ENCODE data around the gene REV3L. TPM values are rescaled to one million over a fixed set of nuclear protein-coding genes. Genes with fewer than 3 reads are reported as not detected.

REV3L gene
- total and polyA plus RNA-seq, 2 of the 8 experiments (the other 6 are each of a cell fraction or from before 2014, with no cell fraction given), result 2.1 to 6.6 TPM

DNA sequence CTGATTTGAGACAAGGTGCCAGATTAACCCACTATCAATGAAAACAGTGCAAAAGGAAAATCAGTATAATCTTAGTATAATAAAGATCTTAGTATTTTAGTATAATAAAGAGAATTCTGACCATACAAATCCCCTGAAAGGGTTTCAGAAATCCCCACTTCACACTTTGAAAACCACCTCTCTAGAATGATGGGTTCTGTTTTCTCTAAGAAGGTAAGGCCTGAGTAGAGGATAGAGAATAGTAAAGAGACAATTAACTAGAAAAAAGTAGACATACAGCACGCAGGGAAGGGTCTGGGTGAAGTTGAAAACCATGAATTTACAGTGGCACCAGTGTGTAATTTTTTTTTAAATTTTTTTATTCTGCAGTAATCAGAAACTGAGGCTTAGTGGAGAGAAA is 73.6 kb downstream of the REV3L start:
- H3K4me2 ChIP-seq (ENCODE audit: insufficient read depth in 1 of 2, low read depth in 2 of 2, low read length in 2 of 2), result no peak overlapping the region
- no peak overlapping the region for H3K4me3 ChIP-seq (ENCODE audit: extremely low read depth in 1 of 4, insufficient read depth in 2 of 4, low read depth in 3 of 4, low read length in 4 of 4)
- DNase-seq (ENCODE audit: low read depth in 1 of 2, low spot score in 2 of 2) (no peak), FAIRE-seq (no peak)
- no peak overlapping the region for H4K91ac ChIP-seq (replicated peaks; ENCODE audit: insufficient read length, low read length)
- H3K36me3 ChIP-seq (ENCODE audit: control insufficient read depth in 2 of 4, insufficient read depth in 4 of 4, low read length in 3 of 4), result peaks cover 0 to 1% (median 0%) of the 10 kb centered on the region in 4 experiments; a peak in 1 of 8 replicates
- H2BK5ac ChIP-seq (ENCODE audit: low read depth, low read length), result no peak overlapping the region
- no peaks in the 10 kb centered on the region for H3K79me1 ChIP-seq (ENCODE audit: low read depth, low read length)
- no peak overlapping the region for H3K27ac ChIP-seq (ENCODE audit: low read depth, low read length)
- no peak overlapping the region for H3K56ac ChIP-seq (replicated peaks; ENCODE audit: insufficient read length, low read depth, low read length)
- 86% methylated on average over 1 of the region's 1 CpG; no CpG with 5 or more reads in 1 of the 2 experiments for WGBS, 2 experiments (ENCODE audit: extremely low coverage in 1 of 2, insufficient coverage in 1 of 2, insufficient read length in 1 of 2, insufficient replicate concordance in 2 of 2, low coverage in 1 of 2, low lambda C conversion rate in 2 of 2, missing lambda C conversion rate in 1 of 2)
- H3K4ac ChIP-seq (replicated peaks; ENCODE audit: insufficient read length, low read depth, low read length), result no peak overlapping the region
- H2BK20ac ChIP-seq (ENCODE audit: low read length), result no peak overlapping the region
- H4K20me1 ChIP-seq (replicated peaks in 1 of 2; ENCODE audit: control insufficient read depth in 1 of 2, insufficient read depth in 2 of 2, low read length in 2 of 2), result peaks cover 0 to 3% of the 10 kb centered on the region in 2 experiments
- no peaks in the 10 kb centered on the region; the same call in 1 of the 2 replicates for H3K23me2 ChIP-seq (ENCODE audit: low read depth, low read length)
- H2AK5ac ChIP-seq (ENCODE audit: low read depth, low read length), result no peak overlapping the region
- H3K4me1 ChIP-seq (replicated peaks in 1 of 4; ENCODE audit: control insufficient read depth in 3 of 4, insufficient read depth in 4 of 4, low read length in 3 of 4), result no peaks in the 10 kb centered on the region
- no peak overlapping the region for H4K5ac ChIP-seq (ENCODE audit: insufficient read length, low read depth, low read length)
- H4K8ac ChIP-seq (ENCODE audit: extremely low read depth, insufficient read depth, low read length), result no peak overlapping the region
- H2BK15ac ChIP-seq (ENCODE audit: low read length), result no peak overlapping the region
- no peak overlapping the region for H2BK120ac ChIP-seq (replicated peaks; ENCODE audit: low read depth, low read length)
- H3K14ac ChIP-seq (ENCODE audit: insufficient read length), result no peak overlapping the region
- no peak overlapping the region for H3K9ac ChIP-seq (replicated peaks in 1 of 4; ENCODE audit: extremely low read depth in 1 of 4, low read depth in 3 of 4, low read length in 3 of 4)
- no peak overlapping the region for H3K18ac ChIP-seq (ENCODE audit: extremely low read depth, low read length)
- ChIA-PET CTCF (ENCODE audit: partially characterized antibody) (no interaction called here), POLR2A (ENCODE audit: partially characterized antibody) (interaction anchor here (0.9 kb wide), 1 partner anchor 258 kb away, joined by 3 read pairs; no protein-coding TSS in a partner anchor)
- H3K9me3 ChIP-seq (ENCODE audit: insufficient read depth in 2 of 2, low read depth in 1 of 2, low read length in 1 of 2), result no peaks in the 10 kb centered on the region
- H2BK12ac ChIP-seq (ENCODE audit: low read depth, low read length), result no peak overlapping the region
- no peaks in the 10 kb centered on the region for H3K27me3 ChIP-seq (replicated peaks in 1 of 4; ENCODE audit: control insufficient read depth in 3 of 4, extremely low read depth in 1 of 4, insufficient read depth in 3 of 4, low read length in 3 of 4)
- H3K23ac ChIP-seq (ENCODE audit: insufficient read length), result no peak overlapping the region
- H3K79me2 ChIP-seq (ENCODE audit: control insufficient read depth in 1 of 2, insufficient read depth in 2 of 2, low read length in 2 of 2), result no peaks in the 10 kb centered on the region
- H2AFZ ChIP-seq (ENCODE audit: low read length), result no peak overlapping the region
- TF ChIP-seq TCF12 (IDR thresholded peaks at IDR 0.05; ENCODE audit: low read depth, low read length), result no peak
- no peak for TF ChIP-seq SUZ12 (IDR thresholded peaks at IDR 0.05; ENCODE audit: low read length)
- TF ChIP-seq, protein P1, sequence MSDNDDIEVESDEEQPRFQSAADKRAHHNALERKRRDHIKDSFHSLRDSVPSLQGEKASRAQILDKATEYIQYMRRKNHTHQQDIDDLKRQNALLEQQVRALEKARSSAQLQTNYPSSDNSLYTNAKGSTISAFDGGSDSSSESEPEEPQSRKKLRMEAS (IDR thresholded peaks at IDR 0.05), result no peak
- no peak for TF ChIP-seq MAFK (IDR thresholded peaks at IDR 0.05; ENCODE audit: low read depth, low read length)
- TF ChIP-seq ASH2L (IDR thresholded peaks at IDR 0.05; ENCODE audit: low read length), result no peak
- TF ChIP-seq SP1 (IDR thresholded peaks at IDR 0.05; ENCODE audit: low read depth, low read length), result no peak
- TF ChIP-seq, protein P2, sequence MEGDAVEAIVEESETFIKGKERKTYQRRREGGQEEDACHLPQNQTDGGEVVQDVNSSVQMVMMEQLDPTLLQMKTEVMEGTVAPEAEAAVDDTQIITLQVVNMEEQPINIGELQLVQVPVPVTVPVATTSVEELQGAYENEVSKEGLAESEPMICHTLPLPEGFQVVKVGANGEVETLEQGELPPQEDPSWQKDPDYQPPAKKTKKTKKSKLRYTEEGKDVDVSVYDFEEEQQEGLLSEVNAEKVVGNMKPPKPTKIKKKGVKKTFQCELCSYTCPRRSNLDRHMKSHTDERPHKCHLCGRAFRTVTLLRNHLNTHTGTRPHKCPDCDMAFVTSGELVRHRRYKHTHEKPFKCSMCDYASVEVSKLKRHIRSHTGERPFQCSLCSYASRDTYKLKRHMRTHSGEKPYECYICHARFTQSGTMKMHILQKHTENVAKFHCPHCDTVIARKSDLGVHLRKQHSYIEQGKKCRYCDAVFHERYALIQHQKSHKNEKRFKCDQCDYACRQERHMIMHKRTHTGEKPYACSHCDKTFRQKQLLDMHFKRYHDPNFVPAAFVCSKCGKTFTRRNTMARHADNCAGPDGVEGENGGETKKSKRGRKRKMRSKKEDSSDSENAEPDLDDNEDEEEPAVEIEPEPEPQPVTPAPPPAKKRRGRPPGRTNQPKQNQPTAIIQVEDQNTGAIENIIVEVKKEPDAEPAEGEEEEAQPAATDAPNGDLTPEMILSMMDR (IDR thresholded peaks at IDR 0.05; ENCODE audit: control extremely low read depth in 1 of 3, insufficient read depth in 1 of 3, low read depth in 1 of 3, low read length in 3 of 3), result no peak
- TF ChIP-seq SRF (IDR thresholded peaks at IDR 0.05; ENCODE audit: low read depth, low read length), result no peak
- TF ChIP-seq RNF2 (IDR thresholded peaks at IDR 0.05; ENCODE audit: borderline replicate concordance, low read depth, low read length, missing control alignments, poor library complexity, severe bottlenecking), result no peak
- TF ChIP-seq EGR1 (IDR thresholded peaks at IDR 0.05; ENCODE audit: borderline replicate concordance, low read depth, low read length), result no peak
- no peak for TF ChIP-seq SIRT6 (IDR thresholded peaks at IDR 0.05; ENCODE audit: low read length)
- TF ChIP-seq PHF8 (conservative IDR thresholded peaks at IDR 0.05; ENCODE audit: low read depth, low read length), result no peak

All from H1 (cell line).